Astrocyte of the spinal cord (primary cell): ENCODE measurements around the gene LIPA.

Experiments used
- DNase-seq: peaks from one replicate; pipeline ENCODE4 v3.0.0; 2011; ENCODE audit warnings: low read depth, low spot score
- H3K4me3 ChIP-seq: 2 replicates; pipeline ENCODE4 v1.5.1; 2011; ENCODE audit warnings: low read depth, mild to moderate bottlenecking, low read length, moderate library complexity
- in situ Hi-C: cut with HindIII; loops from 2 replicates; pipeline ENCODE4 v1.10.0; 2017; ENCODE audit warnings: low sequenced_read_pairs
- TF ChIP-seq, protein P1 (sequence below): IDR thresholded peaks from 2 replicates; pipeline ENCODE4 v1.5.1; 2012; ENCODE audit warnings: low read depth, mild to moderate bottlenecking, low read length, inconsistent platforms

LIPA gene

DNA sequence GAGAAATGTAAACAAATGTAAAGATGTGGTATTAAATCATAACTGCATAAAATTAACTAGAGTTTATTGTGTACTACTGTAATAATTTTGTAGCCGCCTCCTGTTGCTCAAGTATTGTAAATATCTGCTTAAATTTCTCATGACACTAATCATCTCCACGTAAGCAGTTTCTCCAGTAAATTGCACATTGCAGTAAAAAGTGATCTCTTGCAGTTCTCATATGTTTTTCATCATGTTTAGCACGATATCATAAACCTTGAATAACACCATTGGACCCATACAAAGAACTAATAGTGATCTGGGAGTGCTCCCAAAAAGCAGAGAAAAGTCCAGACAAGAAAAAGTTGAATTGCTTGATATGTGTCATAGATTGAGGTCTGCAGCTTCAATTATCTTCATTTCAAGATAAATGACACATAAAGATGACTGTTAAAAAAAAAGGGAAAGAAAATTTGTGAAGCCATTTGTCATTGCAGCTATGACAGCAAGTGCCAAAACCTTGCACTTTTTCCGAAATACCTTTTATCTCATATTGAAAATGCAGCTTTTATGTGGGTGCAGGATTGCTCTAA, 15.3 kb downstream of the LIPA start:
- no peak for DNase-seq
- TF ChIP-seq, protein P1, sequence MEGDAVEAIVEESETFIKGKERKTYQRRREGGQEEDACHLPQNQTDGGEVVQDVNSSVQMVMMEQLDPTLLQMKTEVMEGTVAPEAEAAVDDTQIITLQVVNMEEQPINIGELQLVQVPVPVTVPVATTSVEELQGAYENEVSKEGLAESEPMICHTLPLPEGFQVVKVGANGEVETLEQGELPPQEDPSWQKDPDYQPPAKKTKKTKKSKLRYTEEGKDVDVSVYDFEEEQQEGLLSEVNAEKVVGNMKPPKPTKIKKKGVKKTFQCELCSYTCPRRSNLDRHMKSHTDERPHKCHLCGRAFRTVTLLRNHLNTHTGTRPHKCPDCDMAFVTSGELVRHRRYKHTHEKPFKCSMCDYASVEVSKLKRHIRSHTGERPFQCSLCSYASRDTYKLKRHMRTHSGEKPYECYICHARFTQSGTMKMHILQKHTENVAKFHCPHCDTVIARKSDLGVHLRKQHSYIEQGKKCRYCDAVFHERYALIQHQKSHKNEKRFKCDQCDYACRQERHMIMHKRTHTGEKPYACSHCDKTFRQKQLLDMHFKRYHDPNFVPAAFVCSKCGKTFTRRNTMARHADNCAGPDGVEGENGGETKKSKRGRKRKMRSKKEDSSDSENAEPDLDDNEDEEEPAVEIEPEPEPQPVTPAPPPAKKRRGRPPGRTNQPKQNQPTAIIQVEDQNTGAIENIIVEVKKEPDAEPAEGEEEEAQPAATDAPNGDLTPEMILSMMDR = no peak
- in situ Hi-C loops = no loop called here
- no peak overlapping the region for H3K4me3 ChIP-seq

DNA sequence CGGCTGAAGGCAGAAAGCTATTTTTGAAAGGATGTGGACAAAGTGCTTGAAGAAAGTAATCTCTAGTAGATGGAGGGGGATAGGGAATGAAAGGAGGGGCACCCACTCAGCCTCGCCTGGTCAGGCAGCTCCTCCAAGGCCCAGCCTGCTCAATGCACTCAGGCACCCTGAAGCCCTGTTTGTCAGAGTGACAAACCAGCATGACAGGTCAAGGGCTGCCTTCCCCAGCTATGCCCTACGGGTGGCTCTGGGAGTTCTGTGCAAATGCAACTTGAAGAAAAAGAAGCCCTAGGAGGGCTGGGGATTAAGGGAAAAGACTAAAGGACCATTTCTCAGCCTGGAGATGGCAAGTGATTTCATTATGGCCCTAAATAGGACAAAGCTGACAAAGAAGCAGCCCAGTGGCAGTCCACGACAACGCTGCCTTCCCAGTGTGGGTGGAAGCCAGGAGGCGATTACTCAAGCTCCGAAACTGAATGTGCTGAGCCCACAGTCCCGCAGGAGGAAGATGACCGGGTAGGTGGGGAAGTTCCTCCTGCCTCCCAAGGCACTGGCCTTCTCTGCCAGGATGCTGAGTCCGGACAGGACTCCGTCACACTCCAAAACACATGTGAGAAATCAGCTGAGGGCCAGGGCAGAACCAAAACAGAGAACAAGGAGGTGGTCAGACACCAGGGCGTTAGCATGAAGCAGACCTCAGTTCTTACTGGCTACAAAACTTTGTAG, 16.3 kb downstream of the LIPA start:
- DNase-seq = no peak
- TF ChIP-seq, protein P1 = no peak
- in situ Hi-C loops = no loop called here
- H3K4me3 ChIP-seq = no peak overlapping the region

DNA sequence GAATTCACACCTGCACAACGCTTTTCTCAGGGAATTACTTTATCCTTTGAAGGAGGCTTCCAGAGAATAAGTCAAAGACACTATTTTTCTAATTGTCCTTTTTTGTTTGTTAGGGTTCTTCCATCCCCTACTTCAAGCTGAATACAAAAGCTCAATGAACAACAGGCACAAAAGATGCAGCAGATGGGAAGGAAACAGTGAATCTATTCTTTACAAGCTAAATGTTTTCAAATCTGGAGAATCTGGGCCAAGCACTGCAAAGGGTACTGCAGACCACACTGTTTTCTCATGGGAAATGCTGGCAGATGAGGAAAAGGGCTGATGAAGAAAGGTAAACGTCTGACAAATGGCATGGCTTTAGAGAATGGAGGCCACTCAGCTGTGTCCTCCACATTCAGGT, 18.5 kb downstream of the LIPA start:
- in situ Hi-C loops = no loop called here
- DNase-seq = no peak
- no peak overlapping the region for H3K4me3 ChIP-seq
- TF ChIP-seq, protein P1 = no peak

DNA sequence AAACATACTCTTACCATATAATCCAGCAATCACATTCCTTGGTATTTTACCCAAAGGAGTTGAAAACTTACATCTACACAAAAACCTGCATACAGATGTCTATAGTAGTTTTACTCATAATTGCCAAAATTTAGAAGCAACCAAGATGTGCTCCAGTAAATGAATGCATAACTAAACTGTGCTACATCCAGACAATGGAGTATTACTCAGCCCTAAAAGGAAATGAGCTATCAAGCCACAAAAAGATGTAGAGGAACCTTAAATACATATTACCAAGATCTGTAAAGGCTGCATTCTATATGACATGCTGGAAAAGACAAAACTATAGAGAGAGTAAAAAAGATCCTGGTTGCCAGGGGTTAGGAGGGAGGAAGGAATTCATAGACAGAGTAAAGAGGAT, 22.6 kb downstream of the LIPA start:
- in situ Hi-C loops = no loop called here
- no peak for DNase-seq
- TF ChIP-seq, protein P1 = no peak
- no peak overlapping the region for H3K4me3 ChIP-seq

DNA sequence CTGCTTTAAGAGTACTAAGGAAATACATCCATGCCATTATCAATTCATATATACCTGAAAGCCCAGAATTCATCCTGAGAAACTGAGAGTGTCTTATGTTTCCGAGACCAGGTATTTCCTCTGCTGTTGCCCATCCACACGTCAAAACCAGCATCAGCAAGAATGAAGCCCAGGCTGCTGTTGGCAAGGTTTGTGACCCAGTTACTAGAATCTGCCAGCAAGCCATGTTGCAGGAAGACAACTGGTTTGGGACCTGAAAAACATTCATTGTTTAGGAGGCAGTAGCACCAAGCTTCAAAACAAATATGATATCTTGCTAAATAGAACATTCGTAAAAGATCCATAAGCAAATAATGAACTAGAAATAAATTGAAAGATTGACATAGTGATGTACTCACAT, 23.4 kb downstream of the LIPA start:
- TF ChIP-seq, protein P1 = no peak
- no peak for DNase-seq
- in situ Hi-C loops = no loop called here
- H3K4me3 ChIP-seq = no peak overlapping the region

DNA sequence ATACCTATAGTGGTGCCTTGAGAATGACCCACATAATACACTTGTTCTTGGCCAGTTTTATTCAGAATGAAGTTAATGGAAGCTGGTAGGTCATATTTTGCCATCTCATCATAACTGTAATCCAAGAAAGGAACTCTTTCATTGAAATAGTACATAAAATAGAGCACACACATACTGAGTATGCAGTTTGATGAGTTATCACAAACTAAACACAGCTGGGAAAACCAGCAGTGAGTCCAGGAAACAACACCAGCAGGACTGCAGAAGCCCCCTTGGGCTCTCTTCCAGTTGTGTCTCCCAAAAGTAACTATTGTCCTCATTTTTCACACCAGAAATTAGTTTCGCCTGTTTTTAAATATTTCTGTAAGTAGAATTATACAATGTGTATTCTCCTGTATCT, 24.7 kb downstream of the LIPA start:
- no peak overlapping the region for H3K4me3 ChIP-seq
- TF ChIP-seq, protein P1 = no peak
- DNase-seq = no peak
- in situ Hi-C loops = no loop called here
